K562 (cell line): Measurements from ENCODE around the gene FNDC11.

Experiments
- ARHGAP35 ChIP-seq: fragments of 450-650 bp; IDR thresholded peaks from 2 replicates; pipeline ENCODE4 v1.6.1; 2018; ENCODE audit not compliant: partially characterized antibody
- BRF2 ChIP-seq: IDR thresholded peaks from 3 replicates; pipeline ENCODE4 v1.6.1; 2011; ENCODE audit warnings: borderline replicate concordance, mild to moderate bottlenecking; ENCODE audit not compliant: insufficient read length, insufficient read depth
- CBX5 ChIP-seq: IDR thresholded peaks from 2 replicates; pipeline ENCODE4 v1.6.1; 2014; ENCODE audit warnings: low read depth, borderline replicate concordance
- CTCF ChIP-seq, 3 experiments: IDR thresholded peaks in 2 of 3; conservative IDR thresholded peaks in 1 of 3; 2 replicates each; pipeline ENCODE4 v1.5.1; 2011 to 2012; ENCODE audit warnings: low read length in 3 of 3, mild to moderate bottlenecking in 3 of 3, control low read depth in 2 of 3, improper control_type of control experiment in 1 of 3, inconsistent platforms in 1 of 3, low read depth in 1 of 3, mixed read lengths in 1 of 3, moderate library complexity in 1 of 3; ENCODE audit not compliant: insufficient read depth in 2 of 3
- EZH2 ChIP-seq: IDR thresholded peaks from 2 replicates; pipeline ENCODE4 v1.6.1; 2012; ENCODE audit warnings: low read depth, mild to moderate bottlenecking, inconsistent platforms, low read length, borderline replicate concordance
- HES1 ChIP-seq: fragments of 450-650 bp; IDR thresholded peaks from 2 replicates; pipeline ENCODE4 v1.6.1; 2016; ENCODE audit warnings: low read depth, mild to moderate bottlenecking, moderate library complexity
- RBBP5 ChIP-seq: fragments of 200-600 bp; sonication (generic); IDR thresholded peaks from 2 replicates; pipeline ENCODE4 v1.6.1; 2012; ENCODE audit warnings: borderline replicate concordance, mild to moderate bottlenecking, low read length, control low read depth, inconsistent platforms; ENCODE audit not compliant: insufficient read depth, poor library complexity, severe bottlenecking
- STAG1 ChIP-seq: sonication (generic); formaldehyde crosslinking; IDR thresholded peaks from 2 replicates; pipeline ENCODE4 v1.5.0; 2020; ENCODE audit warnings: missing genetic modification reagents, borderline replicate concordance
- TBP ChIP-seq: optimal IDR thresholded peaks from 2 replicates; pipeline ENCODE3; 2011; ENCODE audit warnings: low read depth, low read length, improper control_type of control experiment
- TCF7 ChIP-seq: sonication (generic); IDR thresholded peaks from 2 replicates; pipeline ENCODE4 v1.6.1; 2016; ENCODE audit warnings: antibody characterized with exemption, borderline replicate concordance
- ZFX ChIP-seq: sonication (generic); formaldehyde crosslinking; IDR thresholded peaks from 2 replicates; pipeline ENCODE4 v1.8.0; 2022; ENCODE audit warnings: mild to moderate bottlenecking, missing genetic modification reagents, moderate library complexity
- ZNF282 ChIP-seq: sonication (generic); formaldehyde crosslinking; IDR thresholded peaks from 2 replicates; pipeline ENCODE4 v1.8.1; 2023; ENCODE audit warnings: missing genetic modification reagents

- TF ChIP-seq CBX5 (no peak), CTCF (IDR thresholded peaks at IDR 0.05 in 2 of 3, conservative IDR thresholded peaks at IDR 0.05 in 1 of 3; ENCODE audit: insufficient read depth in 2 of 3, low read depth in 1 of 3, low read length in 3 of 3) (no peak), RBBP5 (no peak), ZFX (CRISPR knock-in tag) (peak; percentile 58), BRF2 (no peak), TBP (peak; percentile 61), STAG1 (CRISPR knock-in tag) (no peak), HES1 (no peak), ARHGAP35 (no peak), EZH2 (no peak), TCF7 (no peak), ZNF282 (CRISPR knock-in tag) (no peak)
Measured at GRCh38 chr20:63574156-63574828, 20.3 kb downstream of the FNDC11 start, which contains the start of gene HELZ2.
